ENCODE results near the gene SLC9A9.

GRCh38 chr3:143654906-143655305 lies 193.4 kb downstream of the SLC9A9 start:
- no peak for TF ChIP-seq POLR3G (IDR thresholded peaks at IDR 0.05; ENCODE audit: extremely low read depth, insufficient read length, insufficient replicate concordance)
- TF ChIP-seq GATAD2B (IDR thresholded peaks at IDR 0.05; ENCODE audit: borderline replicate concordance): no peak
- TF ChIP-seq ZFP1 (CRISPR knock-in tag; IDR thresholded peaks at IDR 0.05): no peak
- TF ChIP-seq FOS (IDR thresholded peaks at IDR 0.05; ENCODE audit: extremely low read depth, insufficient read length): no peak
- no peak for TF ChIP-seq ETS2 (tag; IDR thresholded peaks at IDR 0.05; ENCODE audit: borderline replicate concordance, poor library complexity, severe bottlenecking)
- TF ChIP-seq, protein P1, sequence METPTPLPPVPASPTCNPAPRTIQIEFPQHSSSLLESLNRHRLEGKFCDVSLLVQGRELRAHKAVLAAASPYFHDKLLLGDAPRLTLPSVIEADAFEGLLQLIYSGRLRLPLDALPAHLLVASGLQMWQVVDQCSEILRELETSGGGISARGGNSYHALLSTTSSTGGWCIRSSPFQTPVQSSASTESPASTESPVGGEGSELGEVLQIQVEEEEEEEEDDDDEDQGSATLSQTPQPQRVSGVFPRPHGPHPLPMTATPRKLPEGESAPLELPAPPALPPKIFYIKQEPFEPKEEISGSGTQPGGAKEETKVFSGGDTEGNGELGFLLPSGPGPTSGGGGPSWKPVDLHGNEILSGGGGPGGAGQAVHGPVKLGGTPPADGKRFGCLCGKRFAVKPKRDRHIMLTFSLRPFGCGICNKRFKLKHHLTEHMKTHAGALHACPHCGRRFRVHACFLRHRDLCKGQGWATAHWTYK (CRISPR knock-in tag; IDR thresholded peaks at IDR 0.05): no peak
